HepG2 (cell line): Measurements from ENCODE around the gene TBL2. TPM values are rescaled to one million over a fixed set of nuclear protein-coding genes. Genes with fewer than 3 reads are reported as not detected.

ENCODE experiments used
- ATAD3A ChIP-seq: sonication (generic); formaldehyde crosslinking; IDR thresholded peaks from 2 replicates; pipeline ENCODE4 v1.4.0; 2020; ENCODE audit warnings: missing genetic modification reagents
- DMAP1 ChIP-seq: IDR thresholded peaks from 2 replicates; pipeline ENCODE4 v1.6.1; 2016
- HDAC1 ChIP-seq: sonication (generic); formaldehyde crosslinking; IDR thresholded peaks from 2 replicates; pipeline ENCODE4 v1.5.1; 2020; ENCODE audit warnings: mild to moderate bottlenecking, missing genetic modification reagents
- JUND ChIP-seq: sonication (generic); formaldehyde crosslinking; IDR thresholded peaks from 2 replicates; pipeline ENCODE4 v1.8.0; 2022; ENCODE audit warnings: mild to moderate bottlenecking, missing genetic modification reagents
- KAT8 ChIP-seq: IDR thresholded peaks from 2 replicates; pipeline ENCODE4 v1.6.1; 2016; ENCODE audit warnings: missing genetic modification reagents, missing compliant biosample characterization
- PHF21A ChIP-seq: sonication (generic); formaldehyde crosslinking; IDR thresholded peaks from 2 replicates; pipeline ENCODE4 v1.5.0; 2020; ENCODE audit warnings: mild to moderate bottlenecking, missing genetic modification reagents
- RBAK ChIP-seq: sonication (generic); formaldehyde crosslinking; IDR thresholded peaks from 2 replicates; pipeline ENCODE4 v1.5.1; 2020; ENCODE audit warnings: mild to moderate bottlenecking, missing genetic modification reagents
- RFXANK ChIP-seq: IDR thresholded peaks from 2 replicates; pipeline ENCODE4 v1.6.1; 2016
- ZMYM4 ChIP-seq: sonication (generic); formaldehyde crosslinking; IDR thresholded peaks from 2 replicates; pipeline ENCODE4 v1.8.1; 2023; ENCODE audit warnings: mild to moderate bottlenecking, missing genetic modification reagents
- ZNF547 ChIP-seq: sonication (generic); formaldehyde crosslinking; IDR thresholded peaks from 2 replicates; pipeline ENCODE4 v1.5.1; 2020; ENCODE audit warnings: mild to moderate bottlenecking, missing genetic modification reagents
- polyA plus RNA-seq, 8 experiments: library from polyadenylated mRNA; depleted of rRNA in 3 of 8; stranded (reverse) in 7 of 8; unstranded in 1 of 8; fragments of >200 nt; fragmentation: Illumina TruSeq in 4 of 8; extraction: Trizol in 4 of 8; gene quantifications; 2 replicates each; pipeline versions ENCODE4 v1.2.1 to v1.2.3, GENCODE V29; 2011 to 2016; ENCODE audit warnings: low read depth in 4 of 8, missing spikeins in 1 of 8, mixed read lengths in 1 of 8; ENCODE audit not compliant: insufficient read depth in 1 of 8
- total RNA-seq, 5 experiments: library from RNA; depleted of rRNA; stranded (reverse); fragments of >200 nt; fragmentation: Illumina TruSeq; extraction: Trizol; gene quantifications; 2 replicates each; pipeline ENCODE4 v1.2.3, GENCODE V29; 2016; ENCODE audit warnings: low read depth in 1 of 5
- TF ChIP-seq, protein P1 (sequence below): sonication (generic); formaldehyde crosslinking; IDR thresholded peaks from 2 replicates; pipeline ENCODE4 v1.4.0; 2020; ENCODE audit warnings: missing genetic modification reagents, mild to moderate bottlenecking, borderline replicate concordance
- TF ChIP-seq, protein P2 (sequence below): sonication (generic); formaldehyde crosslinking; IDR thresholded peaks from 2 replicates; pipeline ENCODE4 v1.9.0; 2021; ENCODE audit warnings: missing genetic modification reagents, borderline replicate concordance
- TF ChIP-seq, protein P3 (sequence below): sonication (generic); formaldehyde crosslinking; IDR thresholded peaks from 2 replicates; pipeline ENCODE4 v1.5.0; 2020; ENCODE audit warnings: mild to moderate bottlenecking, missing genetic modification reagents, moderate library complexity
- TF ChIP-seq, protein P4 (sequence below): sonication (generic); formaldehyde crosslinking; IDR thresholded peaks from 2 replicates; pipeline ENCODE4 v1.4.0; 2020; ENCODE audit warnings: missing genetic modification reagents
- TF ChIP-seq, protein P5 (sequence below), 2 experiments: sonication (generic) in 1 of 2; formaldehyde crosslinking in 1 of 2; IDR thresholded peaks; 2 replicates each; pipeline versions ENCODE4 v1.4.0 to v1.6.1; 2018 to 2020; ENCODE audit warnings: missing genetic modification reagents in 2 of 2, borderline replicate concordance in 1 of 2, low read depth in 1 of 2, mild to moderate bottlenecking in 1 of 2, missing biosample characterization in 1 of 2
- TF ChIP-seq, protein P6 (sequence below): sonication (generic); IDR thresholded peaks from 2 replicates; pipeline ENCODE4 v1.6.1; 2016; ENCODE audit warnings: low read depth, borderline replicate concordance

TBL2 gene
- total and polyA plus RNA-seq, 2 of the 13 experiments (the other 11 are each of a cell fraction or from before 2014, with no cell fraction given) = 43.4 to 47.2 TPM

DNA sequence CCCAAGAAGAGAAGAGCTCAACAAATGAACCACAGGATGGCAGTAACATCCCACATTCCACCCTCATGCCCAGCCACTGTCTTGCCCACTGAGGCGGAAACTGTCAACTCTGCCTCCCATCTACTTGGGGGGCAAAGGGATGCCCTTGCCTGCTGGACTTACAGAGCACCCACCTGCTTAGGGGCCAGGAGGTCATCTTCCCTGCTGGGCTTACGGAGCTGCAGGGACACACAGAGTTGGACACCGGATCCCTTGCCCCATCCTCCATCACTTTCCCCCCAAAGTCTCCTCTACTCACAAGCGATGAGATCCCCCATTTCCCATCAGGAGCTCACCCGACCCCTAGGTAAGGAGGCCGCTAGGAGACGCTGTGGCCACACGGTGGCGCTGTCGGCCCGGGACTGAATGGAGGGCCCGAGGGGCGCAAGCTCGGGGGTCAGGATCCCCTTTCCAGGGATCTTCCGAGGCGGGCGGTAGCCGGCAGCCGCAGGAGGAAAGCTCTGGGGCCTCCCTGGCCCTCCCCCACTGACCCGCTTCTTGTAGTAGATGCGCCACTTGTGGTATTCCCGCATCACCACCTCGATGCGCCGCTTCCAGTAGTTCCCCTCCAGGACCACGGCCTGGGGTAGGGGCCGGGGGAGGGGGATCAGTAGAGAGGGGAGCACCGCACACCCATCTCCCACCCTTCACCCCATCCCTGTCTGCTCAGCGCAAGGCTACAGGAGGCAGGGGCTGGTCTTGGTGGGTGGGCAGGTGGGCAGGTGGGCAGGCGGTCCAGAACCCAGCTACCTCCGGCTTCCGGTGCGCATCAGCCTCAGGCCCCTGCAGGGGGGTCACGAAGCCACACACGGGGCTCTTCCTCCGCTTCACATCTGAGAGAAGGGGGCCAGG, 28.7 kb upstream of the TBL2 start (continued):
- TF ChIP-seq ATAD3A (CRISPR knock-in tag) (no peak), JUND (no peak), ZNF547 (CRISPR knock-in tag) (no peak), HDAC1 (CRISPR knock-in tag) (peak; percentile 39; the same call in 1 of the 2 replicates), RFXANK (CRISPR knock-in tag) (no peak), RBAK (no peak), KAT8 (no peak), DMAP1 (CRISPR knock-in tag) (no peak), PHF21A (CRISPR knock-in tag) (no peak), ZMYM4 (CRISPR knock-in tag) (0 out of 2 replicates have a peak, but pooled peaks have one; percentile 30)
- TF ChIP-seq, protein P1, sequence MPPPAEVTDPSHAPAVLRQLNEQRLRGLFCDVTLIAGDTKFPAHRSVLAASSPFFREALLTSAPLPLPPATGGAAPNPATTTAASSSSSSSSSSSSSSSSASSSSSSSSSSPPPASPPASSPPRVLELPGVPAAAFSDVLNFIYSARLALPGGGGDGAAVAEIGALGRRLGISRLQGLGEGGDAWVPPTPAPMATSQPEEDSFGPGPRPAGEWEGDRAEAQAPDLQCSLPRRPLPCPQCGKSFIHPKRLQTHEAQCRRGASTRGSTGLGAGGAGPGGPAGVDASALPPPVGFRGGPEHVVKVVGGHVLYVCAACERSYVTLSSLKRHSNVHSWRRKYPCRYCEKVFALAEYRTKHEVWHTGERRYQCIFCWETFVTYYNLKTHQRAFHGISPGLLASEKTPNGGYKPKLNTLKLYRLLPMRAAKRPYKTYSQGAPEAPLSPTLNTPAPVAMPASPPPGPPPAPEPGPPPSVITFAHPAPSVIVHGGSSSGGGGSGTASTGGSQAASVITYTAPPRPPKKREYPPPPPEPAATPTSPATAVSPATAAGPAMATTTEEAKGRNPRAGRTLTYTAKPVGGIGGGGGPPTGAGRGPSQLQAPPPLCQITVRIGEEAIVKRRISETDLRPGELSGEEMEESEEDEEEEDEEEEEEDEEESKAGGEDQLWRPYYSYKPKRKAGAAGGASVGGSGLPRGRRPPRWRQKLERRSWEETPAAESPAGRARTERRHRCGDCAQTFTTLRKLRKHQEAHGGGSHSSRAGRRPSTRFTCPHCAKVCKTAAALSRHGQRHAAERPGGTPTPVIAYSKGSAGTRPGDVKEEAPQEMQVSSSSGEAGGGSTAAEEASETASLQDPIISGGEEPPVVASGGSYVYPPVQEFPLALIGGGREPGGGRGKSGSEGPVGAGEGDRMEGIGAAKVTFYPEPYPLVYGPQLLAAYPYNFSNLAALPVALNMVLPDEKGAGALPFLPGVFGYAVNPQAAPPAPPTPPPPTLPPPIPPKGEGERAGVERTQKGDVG = peak; percentile 49; the same call in 1 of the 2 replicates
- TF ChIP-seq, protein P2, sequence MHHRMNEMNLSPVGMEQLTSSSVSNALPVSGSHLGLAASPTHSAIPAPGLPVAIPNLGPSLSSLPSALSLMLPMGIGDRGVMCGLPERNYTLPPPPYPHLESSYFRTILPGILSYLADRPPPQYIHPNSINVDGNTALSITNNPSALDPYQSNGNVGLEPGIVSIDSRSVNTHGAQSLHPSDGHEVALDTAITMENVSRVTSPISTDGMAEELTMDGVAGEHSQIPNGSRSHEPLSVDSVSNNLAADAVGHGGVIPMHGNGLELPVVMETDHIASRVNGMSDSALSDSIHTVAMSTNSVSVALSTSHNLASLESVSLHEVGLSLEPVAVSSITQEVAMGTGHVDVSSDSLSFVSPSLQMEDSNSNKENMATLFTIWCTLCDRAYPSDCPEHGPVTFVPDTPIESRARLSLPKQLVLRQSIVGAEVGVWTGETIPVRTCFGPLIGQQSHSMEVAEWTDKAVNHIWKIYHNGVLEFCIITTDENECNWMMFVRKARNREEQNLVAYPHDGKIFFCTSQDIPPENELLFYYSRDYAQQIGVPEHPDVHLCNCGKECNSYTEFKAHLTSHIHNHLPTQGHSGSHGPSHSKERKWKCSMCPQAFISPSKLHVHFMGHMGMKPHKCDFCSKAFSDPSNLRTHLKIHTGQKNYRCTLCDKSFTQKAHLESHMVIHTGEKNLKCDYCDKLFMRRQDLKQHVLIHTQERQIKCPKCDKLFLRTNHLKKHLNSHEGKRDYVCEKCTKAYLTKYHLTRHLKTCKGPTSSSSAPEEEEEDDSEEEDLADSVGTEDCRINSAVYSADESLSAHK (CRISPR knock-in tag) = no peak
- TF ChIP-seq, protein P3, sequence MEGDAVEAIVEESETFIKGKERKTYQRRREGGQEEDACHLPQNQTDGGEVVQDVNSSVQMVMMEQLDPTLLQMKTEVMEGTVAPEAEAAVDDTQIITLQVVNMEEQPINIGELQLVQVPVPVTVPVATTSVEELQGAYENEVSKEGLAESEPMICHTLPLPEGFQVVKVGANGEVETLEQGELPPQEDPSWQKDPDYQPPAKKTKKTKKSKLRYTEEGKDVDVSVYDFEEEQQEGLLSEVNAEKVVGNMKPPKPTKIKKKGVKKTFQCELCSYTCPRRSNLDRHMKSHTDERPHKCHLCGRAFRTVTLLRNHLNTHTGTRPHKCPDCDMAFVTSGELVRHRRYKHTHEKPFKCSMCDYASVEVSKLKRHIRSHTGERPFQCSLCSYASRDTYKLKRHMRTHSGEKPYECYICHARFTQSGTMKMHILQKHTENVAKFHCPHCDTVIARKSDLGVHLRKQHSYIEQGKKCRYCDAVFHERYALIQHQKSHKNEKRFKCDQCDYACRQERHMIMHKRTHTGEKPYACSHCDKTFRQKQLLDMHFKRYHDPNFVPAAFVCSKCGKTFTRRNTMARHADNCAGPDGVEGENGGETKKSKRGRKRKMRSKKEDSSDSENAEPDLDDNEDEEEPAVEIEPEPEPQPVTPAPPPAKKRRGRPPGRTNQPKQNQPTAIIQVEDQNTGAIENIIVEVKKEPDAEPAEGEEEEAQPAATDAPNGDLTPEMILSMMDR = peak; percentile 91
- TF ChIP-seq, protein P4, sequence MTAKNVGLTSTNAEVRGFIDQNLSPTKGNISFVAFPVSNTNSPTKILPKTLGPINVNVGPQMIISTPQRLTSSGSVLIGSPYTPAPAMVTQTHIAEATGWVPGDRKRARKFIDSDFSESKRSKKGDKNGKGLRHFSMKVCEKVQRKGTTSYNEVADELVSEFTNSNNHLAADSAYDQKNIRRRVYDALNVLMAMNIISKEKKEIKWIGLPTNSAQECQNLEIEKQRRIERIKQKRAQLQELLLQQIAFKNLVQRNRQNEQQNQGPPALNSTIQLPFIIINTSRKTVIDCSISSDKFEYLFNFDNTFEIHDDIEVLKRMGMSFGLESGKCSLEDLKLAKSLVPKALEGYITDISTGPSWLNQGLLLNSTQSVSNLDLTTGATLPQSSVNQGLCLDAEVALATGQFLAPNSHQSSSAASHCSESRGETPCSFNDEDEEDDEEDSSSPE (CRISPR knock-in tag) = no peak
- TF ChIP-seq, protein P5, sequence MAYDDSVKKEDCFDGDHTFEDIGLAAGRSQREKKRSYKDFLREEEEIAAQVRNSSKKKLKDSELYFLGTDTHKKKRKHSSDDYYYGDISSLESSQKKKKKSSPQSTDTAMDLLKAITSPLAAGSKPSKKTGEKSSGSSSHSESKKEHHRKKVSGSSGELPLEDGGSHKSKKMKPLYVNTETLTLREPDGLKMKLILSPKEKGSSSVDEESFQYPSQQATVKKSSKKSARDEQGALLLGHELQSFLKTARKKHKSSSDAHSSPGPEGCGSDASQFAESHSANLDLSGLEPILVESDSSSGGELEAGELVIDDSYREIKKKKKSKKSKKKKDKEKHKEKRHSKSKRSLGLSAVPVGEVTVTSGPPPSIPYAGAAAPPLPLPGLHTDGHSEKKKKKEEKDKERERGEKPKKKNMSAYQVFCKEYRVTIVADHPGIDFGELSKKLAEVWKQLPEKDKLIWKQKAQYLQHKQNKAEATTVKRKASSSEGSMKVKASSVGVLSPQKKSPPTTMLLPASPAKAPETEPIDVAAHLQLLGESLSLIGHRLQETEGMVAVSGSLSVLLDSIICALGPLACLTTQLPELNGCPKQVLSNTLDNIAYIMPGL (CRISPR knock-in tag; IDR thresholded peaks at IDR 0.05; ENCODE audit: borderline replicate concordance in 1 of 2, low read depth in 1 of 2) = 0 out of 4 replicates have a peak, but pooled peaks of 1 of the 2 experiments have one; percentile 40
- TF ChIP-seq, protein P6, sequence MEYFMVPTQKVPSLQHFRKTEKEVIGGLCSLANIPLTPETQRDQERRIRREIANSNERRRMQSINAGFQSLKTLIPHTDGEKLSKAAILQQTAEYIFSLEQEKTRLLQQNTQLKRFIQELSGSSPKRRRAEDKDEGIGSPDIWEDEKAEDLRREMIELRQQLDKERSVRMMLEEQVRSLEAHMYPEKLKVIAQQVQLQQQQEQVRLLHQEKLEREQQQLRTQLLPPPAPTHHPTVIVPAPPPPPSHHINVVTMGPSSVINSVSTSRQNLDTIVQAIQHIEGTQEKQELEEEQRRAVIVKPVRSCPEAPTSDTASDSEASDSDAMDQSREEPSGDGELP = no peak
